GM10248 (cell line): ENCODE data around the gene MOK.

Source experiments
- CTCF ChIA-PET: fragments of 300-600 bp; sonication (Branson Sonifier 250); formaldehyde crosslinking; extraction: SDS; loops from one replicate; lab custom pipeline; 2021; ENCODE audit warnings: antibody characterized with exemption; lab: Yijun Ruan, JAX
- POLR2A ChIA-PET: fragments of 350-650 bp; sonication (Branson Sonifier 250); formaldehyde crosslinking; extraction: SDS; loops from one replicate; lab custom pipeline; 2020; ENCODE audit warnings: antibody characterized with exemption; lab: Yijun Ruan, JAX
- DNase-seq: peaks from one replicate; pipeline ENCODE4 v3.0.0; 2012; ENCODE audit errors: extremely low spot score
- TF ChIP-seq, protein P1 (sequence below): IDR thresholded peaks from 2 replicates; pipeline ENCODE4 v1.5.1; 2012; ENCODE audit warnings: mild to moderate bottlenecking, low read depth; ENCODE audit errors: extremely low read depth, missing control alignments, control extremely low read depth

MOK gene

DNA sequence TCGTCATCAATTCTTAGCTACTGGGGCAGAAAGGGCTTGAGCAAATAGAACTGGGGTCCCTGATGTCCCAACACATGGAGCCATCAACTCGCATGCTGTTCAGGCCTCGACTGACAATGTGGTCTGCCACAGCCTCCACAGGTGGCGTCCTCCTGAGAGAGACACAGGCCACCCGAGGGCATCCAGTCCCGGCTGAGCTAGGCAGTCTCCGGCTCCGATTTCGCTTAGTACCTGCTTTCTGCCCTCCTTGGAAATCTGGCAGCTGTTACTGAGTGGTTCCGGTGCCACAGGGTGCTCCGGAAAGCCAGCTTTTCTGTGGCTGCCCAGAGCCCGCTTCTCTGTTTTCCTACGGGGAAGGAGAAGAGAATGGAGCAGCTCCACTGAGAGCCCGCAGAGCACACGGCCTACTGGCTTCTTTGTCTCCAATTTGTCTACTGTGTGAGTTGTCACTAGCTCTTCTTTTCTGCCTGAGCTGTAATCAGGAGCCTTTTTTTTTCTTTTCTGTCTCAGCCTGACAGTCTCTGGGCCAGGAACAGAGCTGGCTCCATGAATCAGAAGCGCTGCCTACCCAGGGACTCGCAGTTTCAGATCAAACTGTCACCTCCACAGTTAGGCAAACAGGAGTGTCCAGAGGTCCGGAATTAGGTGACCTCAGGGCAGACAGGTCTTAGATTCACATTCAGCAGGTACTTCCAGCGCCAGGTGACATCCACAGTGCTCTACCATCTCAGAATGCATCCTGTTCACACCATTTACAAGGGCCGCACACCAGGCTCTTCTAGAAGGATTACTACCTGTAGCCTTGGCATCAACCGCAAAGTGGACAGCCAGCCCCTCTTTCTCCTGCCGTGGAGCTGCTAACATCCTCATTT lies 73.3 kb downstream of the MOK start:
- POLR2A ChIA-PET = no interaction called here
- CTCF ChIA-PET = interaction anchor here (0.7 to 1.9 kb wide), 3 partner anchors 59 to 83 kb away, joined by 3 to 10 read pairs (median 4); no protein-coding TSS in a partner anchor
- TF ChIP-seq, protein P1, sequence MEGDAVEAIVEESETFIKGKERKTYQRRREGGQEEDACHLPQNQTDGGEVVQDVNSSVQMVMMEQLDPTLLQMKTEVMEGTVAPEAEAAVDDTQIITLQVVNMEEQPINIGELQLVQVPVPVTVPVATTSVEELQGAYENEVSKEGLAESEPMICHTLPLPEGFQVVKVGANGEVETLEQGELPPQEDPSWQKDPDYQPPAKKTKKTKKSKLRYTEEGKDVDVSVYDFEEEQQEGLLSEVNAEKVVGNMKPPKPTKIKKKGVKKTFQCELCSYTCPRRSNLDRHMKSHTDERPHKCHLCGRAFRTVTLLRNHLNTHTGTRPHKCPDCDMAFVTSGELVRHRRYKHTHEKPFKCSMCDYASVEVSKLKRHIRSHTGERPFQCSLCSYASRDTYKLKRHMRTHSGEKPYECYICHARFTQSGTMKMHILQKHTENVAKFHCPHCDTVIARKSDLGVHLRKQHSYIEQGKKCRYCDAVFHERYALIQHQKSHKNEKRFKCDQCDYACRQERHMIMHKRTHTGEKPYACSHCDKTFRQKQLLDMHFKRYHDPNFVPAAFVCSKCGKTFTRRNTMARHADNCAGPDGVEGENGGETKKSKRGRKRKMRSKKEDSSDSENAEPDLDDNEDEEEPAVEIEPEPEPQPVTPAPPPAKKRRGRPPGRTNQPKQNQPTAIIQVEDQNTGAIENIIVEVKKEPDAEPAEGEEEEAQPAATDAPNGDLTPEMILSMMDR = no peak
- DNase-seq = no peak

DNA sequence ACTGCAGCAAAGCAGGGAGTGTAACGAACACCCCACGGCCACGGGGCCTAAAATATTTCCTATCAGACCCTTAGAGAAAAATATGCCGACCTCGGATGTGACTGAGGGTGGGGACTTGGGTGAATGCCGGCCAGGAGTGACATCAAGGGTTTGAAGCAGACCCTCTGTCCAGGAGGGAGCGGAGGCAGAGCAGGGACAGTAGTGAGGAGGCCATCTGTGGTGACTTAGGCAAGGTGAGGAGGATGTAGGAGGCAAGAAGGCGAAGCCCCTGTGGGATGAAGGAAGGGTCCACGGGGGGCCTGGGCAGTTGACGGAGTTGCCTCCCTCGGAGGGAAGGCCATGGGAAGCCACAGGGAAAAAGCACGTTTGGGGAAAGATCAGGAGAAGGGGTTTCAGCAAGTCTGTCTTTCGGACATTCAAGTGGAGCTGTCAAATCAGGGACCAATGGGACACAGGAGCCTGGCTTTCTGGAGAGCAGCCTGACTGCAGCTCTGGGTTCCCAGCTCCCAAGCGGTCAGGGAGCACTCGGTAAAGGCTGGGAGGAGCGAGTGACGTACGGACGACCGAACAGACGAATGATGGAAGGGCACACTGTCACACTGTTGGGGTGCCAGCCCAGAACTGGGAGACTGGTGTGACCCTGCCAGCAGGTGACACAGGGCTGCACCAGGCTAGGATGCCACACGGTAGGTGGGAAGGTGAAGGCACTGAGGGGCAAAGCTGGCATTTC lies 74.3 kb downstream of the MOK start:
- TF ChIP-seq, protein P1 = no peak

DNA sequence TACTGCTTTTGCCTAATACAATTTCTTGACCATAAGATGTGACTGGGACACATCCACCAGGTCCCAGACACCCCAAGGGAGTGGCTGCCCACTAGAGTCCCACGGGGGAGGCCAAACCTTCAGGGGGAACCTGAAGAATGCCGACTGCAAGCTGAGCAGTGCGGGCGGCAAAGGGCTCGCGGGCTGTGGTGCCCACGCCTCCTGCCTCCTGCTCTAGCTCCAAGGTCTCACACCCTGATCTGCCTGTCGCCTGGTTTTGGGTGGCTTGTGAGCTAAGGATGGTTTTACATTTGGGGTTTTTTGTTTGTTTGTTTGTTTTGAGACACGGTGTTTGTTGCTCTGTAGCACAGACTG lies 75.2 kb downstream of the MOK start:
- ChIA-PET POLR2A (no interaction called here), CTCF (interaction anchor here (1.3 to 1.6 kb wide), 2 partner anchors 12 to 13 kb away, joined by 3 read pairs; no protein-coding TSS in a partner anchor)
- TF ChIP-seq, protein P1 = no peak
- no peak for DNase-seq

More for the DNA sequence above, 74.3 kb downstream of the MOK start:
- CTCF ChIA-PET = interaction anchor here (0.7 to 1.6 kb wide), 3 partner anchors 14 to 84 kb away, joined by 3 to 4 read pairs (median 3); no protein-coding TSS in a partner anchor
- POLR2A ChIA-PET = no interaction called here
- DNase-seq = no peak

DNA sequence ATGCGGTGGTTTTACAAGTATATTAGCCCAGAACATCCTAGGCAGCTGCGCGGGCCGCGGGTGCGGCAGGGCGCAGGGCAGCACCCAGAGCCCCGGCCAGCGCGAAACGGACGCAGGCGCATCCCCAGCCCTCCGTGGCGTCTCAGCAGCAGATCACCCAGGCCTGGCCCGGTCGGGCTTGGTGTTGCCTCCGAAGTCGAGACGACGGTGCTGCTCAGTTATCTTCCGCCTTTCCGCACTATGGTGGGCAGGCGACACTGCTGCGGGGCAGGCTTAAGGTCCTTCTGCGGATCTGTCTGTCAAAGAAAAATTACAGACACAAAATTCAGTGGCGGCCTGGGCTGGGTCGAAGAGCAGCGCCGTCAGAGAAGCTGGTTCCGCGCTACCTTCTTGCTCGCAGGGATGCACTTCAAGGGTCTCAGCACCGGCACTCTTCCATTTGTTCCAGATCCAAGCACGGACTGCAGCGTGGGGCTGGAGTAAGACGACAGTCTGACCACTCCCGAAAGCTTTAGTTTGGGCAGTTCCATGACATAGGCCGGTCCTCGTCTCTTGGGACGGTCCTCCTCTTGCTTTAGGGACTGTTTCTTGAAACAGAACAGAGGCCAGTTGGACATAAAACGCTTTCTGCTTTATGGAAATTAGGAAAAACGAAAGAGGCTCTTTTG lies 75.8 kb downstream of the MOK start:
- TF ChIP-seq, protein P1 = no peak
- POLR2A ChIA-PET = no interaction called here
- DNase-seq = no peak
- CTCF ChIA-PET = interaction anchor here (1.3 to 1.6 kb wide), 2 partner anchors 11 to 13 kb away, joined by 3 read pairs; no protein-coding TSS in a partner anchor

DNA sequence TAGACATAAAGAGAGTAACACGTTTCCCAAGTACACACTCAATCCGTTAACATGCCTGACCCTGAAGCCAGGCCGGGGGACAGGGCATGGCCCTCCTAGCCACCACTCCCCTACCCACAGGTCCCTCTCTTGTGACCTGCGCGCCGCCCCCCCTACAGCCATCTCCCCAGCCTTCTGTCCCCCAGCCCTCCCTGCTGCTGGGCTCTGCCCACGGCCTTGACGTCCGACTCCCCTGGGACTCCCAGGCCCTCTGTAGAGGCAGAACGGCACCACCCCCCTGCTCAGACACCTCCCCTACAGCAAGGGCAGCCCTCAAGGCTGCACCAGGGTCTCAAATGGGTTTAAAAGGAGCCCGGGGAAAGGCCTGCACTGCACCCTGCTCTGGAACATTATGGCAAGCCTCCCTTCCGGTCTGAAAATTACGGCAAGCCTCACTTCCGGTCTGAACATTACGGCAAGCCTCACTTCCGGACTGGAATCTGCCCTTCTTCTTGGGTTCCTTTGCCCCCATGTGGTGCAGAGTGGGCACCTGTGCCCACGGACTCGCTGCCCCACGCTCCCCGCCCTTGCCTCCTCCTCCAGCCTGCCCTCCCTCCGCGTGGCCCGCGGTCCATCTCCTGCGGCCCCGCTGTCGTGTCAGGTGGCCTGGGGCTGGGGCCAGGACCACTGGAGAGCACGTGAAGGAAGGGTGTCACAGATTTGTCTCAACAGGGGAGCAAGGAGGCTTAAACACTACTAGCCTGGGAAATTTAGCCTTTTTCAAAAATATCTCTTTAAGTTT lies 77.6 kb downstream of the MOK start:
- ChIA-PET POLR2A (no interaction called here), CTCF (no interaction called here)

More for the DNA sequence above, 77.6 kb downstream of the MOK start:
- DNase-seq = no peak
- TF ChIP-seq, protein P1 = no peak
